H1 (cell line): Measurements from ENCODE around the gene FBXW2. TPM values are rescaled to one million over a fixed set of nuclear protein-coding genes. Genes with fewer than 3 reads are reported as not detected.

ENCODE experiments used
- CTCF ChIA-PET: fragments of 300-600 bp; sonication (Branson Sonifier 250); formaldehyde crosslinking; loops from one replicate; lab custom pipeline; 2021; ENCODE audit not compliant: partially characterized antibody; lab: Charles Lee
- POLR2A ChIA-PET: fragments of 300-600 bp; sonication (Branson Sonifier 250); formaldehyde crosslinking; loops from one replicate; lab custom pipeline; 2021; ENCODE audit warnings: inconsistent platforms; ENCODE audit not compliant: partially characterized antibody; lab: Charles Lee
- DNase-seq, 2 experiments: peaks; one replicate each; pipeline versions ENCODE4 v3.0.0 to v3.0.0-alpha.2; 2010 to 2022; ENCODE audit warnings: low spot score in 2 of 2, low read depth in 1 of 2, mixed read lengths in 1 of 2
- FAIRE-seq: peaks from 2 replicates; lab custom pipeline; 2011; peaks lifted over from hg19 to GRCh38; lab: Jason Lieb, UNC
- H2AFZ ChIP-seq: 2 replicates; pipeline ENCODE4 v1.8.1; 2012; ENCODE audit warnings: low read length, inconsistent platforms
- H2AK5ac ChIP-seq: 2 replicates; pipeline ENCODE4 v1.6.1; 2013; ENCODE audit warnings: low read depth, low read length
- H2BK120ac ChIP-seq: replicated peaks from 2 replicates; pipeline ENCODE3; 2013; ENCODE audit warnings: low read depth, low read length, inconsistent platforms
- H2BK12ac ChIP-seq: 2 replicates; pipeline ENCODE4 v1.6.1; 2013; ENCODE audit warnings: low read depth, low read length
- H2BK15ac ChIP-seq: 2 replicates; pipeline ENCODE4 v1.6.1; 2013; ENCODE audit warnings: low read length
- H2BK20ac ChIP-seq: 2 replicates; pipeline ENCODE4 v1.6.1; 2013; ENCODE audit warnings: low read length
- H2BK5ac ChIP-seq: 2 replicates; pipeline ENCODE4 v1.6.1; 2013; ENCODE audit warnings: low read depth, low read length
- H3K14ac ChIP-seq: 2 replicates; pipeline ENCODE4 v1.6.1; 2013; ENCODE audit warnings: inconsistent platforms; ENCODE audit not compliant: insufficient read length
- H3K18ac ChIP-seq: 2 replicates; pipeline ENCODE4 v1.6.1; 2013; ENCODE audit warnings: low read length; ENCODE audit errors: extremely low read depth
- H3K23ac ChIP-seq: 2 replicates; pipeline ENCODE4 v1.6.1; 2013; ENCODE audit warnings: inconsistent platforms; ENCODE audit not compliant: insufficient read length
- H3K23me2 ChIP-seq: 2 replicates; pipeline ENCODE4 v1.6.1; 2013; ENCODE audit warnings: low read depth, low read length
- H3K27ac ChIP-seq: 2 replicates; pipeline ENCODE4 v1.6.1; 2011; ENCODE audit warnings: low read depth, low read length, inconsistent platforms
- H3K27me3 ChIP-seq, 4 experiments: replicated peaks in 1 of 4; 1 replicate in 1 of 4; 2 replicates in 3 of 4; pipeline versions ENCODE4 v1.6.1 to v1.8.1; 2011 to 2013; ENCODE audit warnings: low read length in 3 of 4, mild to moderate bottlenecking in 3 of 4, inconsistent platforms in 2 of 4, mixed read lengths in 2 of 4, moderate library complexity in 1 of 4; ENCODE audit not compliant: control insufficient read depth in 3 of 4, insufficient read depth in 3 of 4; ENCODE audit errors: extremely low read depth in 1 of 4
- H3K36me3 ChIP-seq, 4 experiments: 2 replicates each; pipeline versions ENCODE4 v1.6.1 to v1.8.1; 2011 to 2013; ENCODE audit warnings: mild to moderate bottlenecking in 4 of 4, low read length in 3 of 4, moderate library complexity in 2 of 4, control low read depth in 1 of 4, inconsistent platforms in 1 of 4; ENCODE audit not compliant: insufficient read depth in 4 of 4, control insufficient read depth in 2 of 4
- H3K4ac ChIP-seq: replicated peaks from 2 replicates; pipeline ENCODE3; 2013; ENCODE audit warnings: low read length, low read depth, mixed read lengths, inconsistent platforms; ENCODE audit not compliant: insufficient read length
- H3K4me1 ChIP-seq, 4 experiments: replicated peaks in 1 of 4; 1 replicate in 1 of 4; 2 replicates in 3 of 4; pipeline versions ENCODE4 v1.6.1 to v1.8.1; 2011 to 2013; ENCODE audit warnings: low read length in 3 of 4, inconsistent platforms in 2 of 4, mixed read lengths in 1 of 4; ENCODE audit not compliant: insufficient read depth in 4 of 4, control insufficient read depth in 3 of 4
- H3K4me2 ChIP-seq, 2 experiments: 2 replicates each; pipeline versions ENCODE4 v1.6.1 to v1.8.1; 2011 to 2013; ENCODE audit warnings: low read depth in 2 of 2, low read length in 2 of 2, control low read depth in 1 of 2, inconsistent platforms in 1 of 2, mild to moderate bottlenecking in 1 of 2; ENCODE audit not compliant: insufficient read depth in 1 of 2
- H3K4me3 ChIP-seq, 4 experiments: fragments of 200-600, 300-600 bp in 1 of 4; sonication (generic), shearing (Covaris generic), sonication (Bioruptor Twin) in 1 of 4; 2 replicates each; pipeline versions ENCODE4 v1.5.1 to v1.8.1; 2011 to 2016; ENCODE audit warnings: low read length in 4 of 4, low read depth in 3 of 4, control low read depth in 2 of 4, inconsistent platforms in 2 of 4, mild to moderate bottlenecking in 2 of 4, mixed read lengths in 1 of 4, moderate library complexity in 1 of 4; ENCODE audit not compliant: insufficient read depth in 2 of 4; ENCODE audit errors: extremely low read depth in 1 of 4
- H3K56ac ChIP-seq: replicated peaks from 2 replicates; pipeline ENCODE3; 2013; ENCODE audit warnings: low read depth, mild to moderate bottlenecking, mixed read lengths, low read length, inconsistent platforms; ENCODE audit not compliant: insufficient read length
- H3K79me1 ChIP-seq: 2 replicates; pipeline ENCODE4 v1.6.1; 2013; ENCODE audit warnings: low read depth, low read length, control low read depth
- H3K79me2 ChIP-seq, 2 experiments: 2 replicates each; pipeline versions ENCODE4 v1.6.1 to v1.8.1; 2012 to 2013; ENCODE audit warnings: low read length in 2 of 2, mild to moderate bottlenecking in 2 of 2, inconsistent platforms in 1 of 2; ENCODE audit not compliant: insufficient read depth in 2 of 2, control insufficient read depth in 1 of 2
- H3K9ac ChIP-seq, 4 experiments: replicated peaks in 1 of 4; 1 replicate in 1 of 4; 2 replicates in 3 of 4; pipeline versions ENCODE4 v1.6.1 to v1.8.1; 2011 to 2013; ENCODE audit warnings: low read depth in 3 of 4, low read length in 3 of 4, control low read depth in 2 of 4, mild to moderate bottlenecking in 2 of 4, moderate library complexity in 2 of 4, inconsistent platforms in 1 of 4; ENCODE audit errors: extremely low read depth in 1 of 4
- H3K9me3 ChIP-seq, 2 experiments: 2 replicates each; pipeline versions ENCODE4 v1.6.1 to v1.8.1; 2012 to 2013; ENCODE audit warnings: mild to moderate bottlenecking in 2 of 2, moderate library complexity in 2 of 2, control low read depth in 1 of 2, inconsistent platforms in 1 of 2, low read depth in 1 of 2, low read length in 1 of 2, mixed read lengths in 1 of 2; ENCODE audit not compliant: insufficient read depth in 2 of 2
- H4K20me1 ChIP-seq, 2 experiments: replicated peaks in 1 of 2; 2 replicates each; pipeline versions ENCODE3 to v1.8.1; 2011 to 2013; ENCODE audit warnings: inconsistent platforms in 2 of 2, low read length in 2 of 2, mild to moderate bottlenecking in 1 of 2; ENCODE audit not compliant: insufficient read depth in 2 of 2, control insufficient read depth in 1 of 2
- H4K5ac ChIP-seq: 2 replicates; pipeline ENCODE4 v1.6.1; 2013; ENCODE audit warnings: low read length, low read depth, mixed read lengths, inconsistent platforms; ENCODE audit not compliant: insufficient read length
- H4K8ac ChIP-seq: 2 replicates; pipeline ENCODE4 v1.8.0; 2013; ENCODE audit warnings: mild to moderate bottlenecking, moderate library complexity, low read length, inconsistent platforms; ENCODE audit not compliant: insufficient read depth; ENCODE audit errors: extremely low read depth
- H4K91ac ChIP-seq: replicated peaks from 2 replicates; pipeline ENCODE3; 2013; ENCODE audit warnings: low read length, mixed read lengths, inconsistent platforms; ENCODE audit not compliant: insufficient read length
- CBX5 ChIP-seq: fragments of 300-800, 300-1000 bp; sonication (generic); IDR thresholded peaks from 2 replicates; pipeline ENCODE4 v1.7.1; 2016; ENCODE audit warnings: antibody characterized with exemption, low read length, low read depth
- CEBPB ChIP-seq: IDR thresholded peaks from 2 replicates; pipeline ENCODE4 v1.6.1; 2012; ENCODE audit warnings: low read depth, low read length
- HDAC2 ChIP-seq, 2 experiments: fragments of 300-600 bp in 1 of 2; sonication (generic) in 1 of 2; IDR thresholded peaks; 2 replicates each; pipeline ENCODE4 v1.6.1; 2011 to 2012; ENCODE audit warnings: low read depth in 2 of 2, low read length in 2 of 2, mild to moderate bottlenecking in 2 of 2, moderate library complexity in 2 of 2, borderline replicate concordance in 1 of 2, inconsistent platforms in 1 of 2
- MAFK ChIP-seq: IDR thresholded peaks from 2 replicates; pipeline ENCODE4 v1.6.1; 2012; ENCODE audit warnings: low read depth, mild to moderate bottlenecking, improper control_type of control experiment, low read length
- SP4 ChIP-seq: IDR thresholded peaks from 2 replicates; pipeline ENCODE4 v1.6.1; 2012; ENCODE audit warnings: low read length, inconsistent platforms
- TAF1 ChIP-seq: IDR thresholded peaks from 2 replicates; pipeline ENCODE4 v1.6.1; 2011; ENCODE audit warnings: mild to moderate bottlenecking, low read depth, low read length
- TBP ChIP-seq: IDR thresholded peaks from 2 replicates; pipeline ENCODE4 v1.6.1; 2011; ENCODE audit warnings: low read depth, low read length, improper control_type of control experiment
- WGBS, 2 experiments: shearing (Covaris generic) in 1 of 2; methylation state at CpG; one replicate each; pipeline versions ENCODE4 v1.1.6 to v1.1.7; 2013 to 2015; ENCODE audit warnings: low lambda C conversion rate in 2 of 2, mixed read lengths in 2 of 2, inconsistent platforms in 1 of 2, low coverage in 1 of 2, missing lambda C conversion rate in 1 of 2; ENCODE audit not compliant: insufficient replicate concordance in 2 of 2, insufficient coverage in 1 of 2, insufficient read length in 1 of 2; ENCODE audit errors: extremely low coverage in 1 of 2, missing lambda C conversion rate in 1 of 2; 5-methylcytosine and 5-hydroxymethylcytosine counted together
- polyA plus RNA-seq, 7 experiments: library from polyadenylated mRNA; depleted of rRNA in 3 of 7; stranded (reverse) in 5 of 7; unstranded in 2 of 7; fragments of >200 nt in 5 of 7; fragments of 200-250 nt in 2 of 7; gene quantifications; 1 replicate in 5 of 7; 2 replicates in 1 of 7; 4 replicates in 1 of 7; pipeline versions ENCODE4 v1.2.1 to v1.2.3, GENCODE V29; 2011 to 2013; ENCODE audit warnings: missing spikeins in 2 of 7, mixed read lengths in 2 of 7
- total RNA-seq: library from RNA; stranded (reverse); fragmentation: NEBNext Ultra II Directional; extraction: Animal tissue kit (Norgen Biotek cat#: 25700); gene quantifications from 2 replicates; pipeline ENCODE4 v1.2.1, GENCODE V29; 2021
- TF ChIP-seq, protein P1 (sequence below): IDR thresholded peaks from 2 replicates; pipeline ENCODE4 v1.6.1; 2011; ENCODE audit warnings: low read depth, mild to moderate bottlenecking, low read length; ENCODE audit not compliant: insufficient read depth
- TF ChIP-seq, protein P2 (sequence below): IDR thresholded peaks from 2 replicates; pipeline ENCODE4 v1.6.1; 2011; ENCODE audit warnings: low read length, improper control_type of control experiment

FBXW2 gene
- total and polyA plus RNA-seq, 2 of the 8 experiments (the other 6 are each of a cell fraction or from before 2014, with no cell fraction given), result 19.2 to 65.3 TPM

DNA sequence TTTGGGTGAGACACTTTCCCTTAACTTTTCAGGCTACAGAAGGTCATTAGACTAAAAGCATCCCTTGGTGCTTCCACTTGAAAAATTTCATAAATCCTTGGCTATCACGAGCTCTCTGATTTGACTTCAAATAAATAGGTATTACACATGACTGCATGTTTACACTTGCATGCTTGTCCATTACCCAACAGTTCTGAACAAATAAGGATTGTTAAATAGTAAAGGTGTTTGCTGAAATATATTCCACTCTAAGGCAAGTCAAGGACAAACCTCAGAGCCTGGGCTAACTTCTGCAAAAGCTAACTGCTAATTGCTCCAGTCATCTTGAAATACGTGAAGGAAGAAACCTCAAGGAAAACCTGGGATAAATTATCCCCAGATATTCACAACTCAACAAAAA is 14.5 kb downstream of the FBXW2 start:
- no peak overlapping the region for H3K23ac ChIP-seq
- H3K4me3 ChIP-seq, result no peak overlapping the region
- no peak overlapping the region for H3K4me2 ChIP-seq
- H3K27ac ChIP-seq, result no peak overlapping the region
- ChIA-PET POLR2A (interaction anchor here (0.7 to 3.9 kb wide), 3 partner anchors 8 to 84 kb away, joined by 3 to 18 read pairs (median 6); partner anchors contain the start of gene FBXW2), CTCF (interaction anchor here (1.4 kb wide), 1 partner anchor 158 kb away, joined by 3 read pairs; no protein-coding TSS in a partner anchor)
- H2BK5ac ChIP-seq, result no peak overlapping the region
- peaks cover 4 to 46% (median 15%) of the 10 kb centered on the region in 4 experiments; a peak in 7 of 8 replicates for H3K36me3 ChIP-seq
- H3K27me3 ChIP-seq, result no peaks in the 10 kb centered on the region
- 95% methylated on average over 2 of the region's 2 CpGs; no CpG with 5 or more reads in 1 of the 2 experiments for WGBS, 2 experiments
- H3K18ac ChIP-seq, result no peak overlapping the region
- peaks cover 9% of the 10 kb centered on the region for H3K79me1 ChIP-seq
- H2BK20ac ChIP-seq, result no peak overlapping the region
- H3K23me2 ChIP-seq, result no peaks in the 10 kb centered on the region
- H3K56ac ChIP-seq, result no peak overlapping the region
- no peak overlapping the region for H4K8ac ChIP-seq
- H2BK15ac ChIP-seq, result no peak overlapping the region
- H4K5ac ChIP-seq, result no peak overlapping the region
- no peaks in the 10 kb centered on the region for H4K20me1 ChIP-seq
- H3K4ac ChIP-seq, result no peak overlapping the region
- H3K14ac ChIP-seq, result no peak overlapping the region
- FAIRE-seq (no peak), DNase-seq (no peak)
- H4K91ac ChIP-seq, result no peak overlapping the region
- no peak overlapping the region for H2BK12ac ChIP-seq
- H3K9me3 ChIP-seq, result no peaks in the 10 kb centered on the region
- H2AFZ ChIP-seq, result no peak overlapping the region
- peaks cover 0 to 24% of the 10 kb centered on the region in 2 experiments; a peak in 2 of 4 replicates for H3K79me2 ChIP-seq
- no peak overlapping the region for H2BK120ac ChIP-seq
- H3K4me1 ChIP-seq, result no peaks in the 10 kb centered on the region
- no peak overlapping the region for H3K9ac ChIP-seq
- no peak overlapping the region for H2AK5ac ChIP-seq
- TF ChIP-seq, protein P1, sequence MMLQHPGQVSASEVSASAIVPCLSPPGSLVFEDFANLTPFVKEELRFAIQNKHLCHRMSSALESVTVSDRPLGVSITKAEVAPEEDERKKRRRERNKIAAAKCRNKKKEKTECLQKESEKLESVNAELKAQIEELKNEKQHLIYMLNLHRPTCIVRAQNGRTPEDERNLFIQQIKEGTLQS, result no peak
- TF ChIP-seq MAFK (no peak), HDAC2 (IDR thresholded peaks at IDR 0.05; ENCODE audit: borderline replicate concordance in 1 of 2, low read depth in 2 of 2, low read length in 2 of 2) (no peak), TAF1 (no peak), CEBPB (no peak), TBP (no peak), CBX5 (no peak), SP4 (no peak)
- TF ChIP-seq, protein P2, sequence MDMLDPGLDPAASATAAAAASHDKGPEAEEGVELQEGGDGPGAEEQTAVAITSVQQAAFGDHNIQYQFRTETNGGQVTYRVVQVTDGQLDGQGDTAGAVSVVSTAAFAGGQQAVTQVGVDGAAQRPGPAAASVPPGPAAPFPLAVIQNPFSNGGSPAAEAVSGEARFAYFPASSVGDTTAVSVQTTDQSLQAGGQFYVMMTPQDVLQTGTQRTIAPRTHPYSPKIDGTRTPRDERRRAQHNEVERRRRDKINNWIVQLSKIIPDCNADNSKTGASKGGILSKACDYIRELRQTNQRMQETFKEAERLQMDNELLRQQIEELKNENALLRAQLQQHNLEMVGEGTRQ, result no peak
